Germinal center (tissue), 1 donor: ENCODE data around the gene ENPP6.
"Not testable (repeated sequence)": the region's sequence is repeated elsewhere in the genome, so short reads cannot be mapped to it uniquely, and the experiment has no call there.

Source experiments
- DNase-seq: peaks from one replicate; pipeline ENCODE4 v3.0.0; 2012; ENCODE audit warnings: mixed read lengths, low spot score

ENPP6 gene

GRCh38 chr4:184235526-184235925 lies 17.9 kb upstream of the ENPP6 start:
- DNase-seq: no peak

- DNase-seq: no peak
Measured at GRCh38 chr4:184234155-184234554, 16.5 kb upstream of the ENPP6 start.

GRCh38 chr4:184232975-184233374 lies 15.3 kb upstream of the ENPP6 start:
- DNase-seq: no peak

- DNase-seq: no peak
Measured at GRCh38 chr4:184232202-184232601, 14.5 kb upstream of the ENPP6 start.

- no peak for DNase-seq
Measured at GRCh38 chr4:184231573-184231972, 13.9 kb upstream of the ENPP6 start.

- DNase-seq: no peak
Measured at GRCh38 chr4:184228056-184228705, 10.5 kb upstream of the ENPP6 start.

GRCh38 chr4:184216515-184216914 lies 1.2 kb downstream of the ENPP6 start:
- DNase-seq: no peak

- no peak for DNase-seq
Measured at GRCh38 chr4:184215709-184216328, 1.9 kb downstream of the ENPP6 start.

- no peak for DNase-seq
Measured at GRCh38 chr4:184214931-184215330, 2.7 kb downstream of the ENPP6 start.

- DNase-seq: not testable (repeated sequence)
Measured at GRCh38 chr4:184207734-184208607, 9.7 kb downstream of the ENPP6 start.

GRCh38 chr4:184205243-184205642 lies 12.4 kb downstream of the ENPP6 start:
- DNase-seq: no peak

GRCh38 chr4:184203300-184203699 lies 14.4 kb downstream of the ENPP6 start:
- DNase-seq: no peak

GRCh38 chr4:184201179-184201578 lies 16.5 kb downstream of the ENPP6 start:
- no peak for DNase-seq

- no peak for DNase-seq
Measured at GRCh38 chr4:184200296-184200695, 17.4 kb downstream of the ENPP6 start.

GRCh38 chr4:184199780-184200179 lies 17.9 kb downstream of the ENPP6 start:
- DNase-seq: no peak

GRCh38 chr4:184198190-184198589 lies 19.5 kb downstream of the ENPP6 start:
- no peak for DNase-seq

GRCh38 chr4:184197536-184198082 lies 20.1 kb downstream of the ENPP6 start:
- DNase-seq: no peak

- no peak for DNase-seq
Measured at GRCh38 chr4:184196730-184197385, 20.8 kb downstream of the ENPP6 start.

GRCh38 chr4:184193556-184194525 lies 23.8 kb downstream of the ENPP6 start:
- DNase-seq: no peak

GRCh38 chr4:184192933-184193332 lies 24.7 kb downstream of the ENPP6 start:
- DNase-seq: no peak

GRCh38 chr4:184191267-184191666 lies 26.4 kb downstream of the ENPP6 start:
- no peak for DNase-seq
